Fibroblast of skin of abdomen (primary cell): ENCODE results near the gene DHFR2.
"Not testable (repeated sequence)": the region's sequence is repeated elsewhere in the genome, so short reads cannot be mapped to it uniquely, and the experiment has no call there.

Experiments
- DNase-seq: peaks from one replicate; pipeline ENCODE4 v3.0.0-alpha.2; 2013

Gene DHFR2

DNA sequence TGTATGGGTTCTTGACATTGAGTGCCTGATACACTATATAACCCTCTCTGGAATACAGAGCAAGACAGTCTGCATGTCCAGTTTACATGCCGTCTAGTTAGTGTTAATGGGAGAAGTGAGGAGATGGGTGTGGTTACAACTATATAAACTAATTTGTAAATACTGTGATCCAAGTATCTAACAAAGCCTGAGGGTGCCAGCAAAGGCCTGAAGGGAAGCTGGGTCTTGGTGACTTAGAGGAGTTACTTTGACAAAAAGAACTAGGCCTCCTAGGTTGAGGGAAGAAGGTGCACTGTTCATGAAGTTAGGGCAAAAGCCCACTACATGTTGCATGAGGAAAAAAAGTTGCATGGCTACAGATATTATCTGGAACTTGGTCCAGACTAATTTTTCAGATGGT is 2.4 kb upstream of the DHFR2 start:
- no peak for DNase-seq

DNA sequence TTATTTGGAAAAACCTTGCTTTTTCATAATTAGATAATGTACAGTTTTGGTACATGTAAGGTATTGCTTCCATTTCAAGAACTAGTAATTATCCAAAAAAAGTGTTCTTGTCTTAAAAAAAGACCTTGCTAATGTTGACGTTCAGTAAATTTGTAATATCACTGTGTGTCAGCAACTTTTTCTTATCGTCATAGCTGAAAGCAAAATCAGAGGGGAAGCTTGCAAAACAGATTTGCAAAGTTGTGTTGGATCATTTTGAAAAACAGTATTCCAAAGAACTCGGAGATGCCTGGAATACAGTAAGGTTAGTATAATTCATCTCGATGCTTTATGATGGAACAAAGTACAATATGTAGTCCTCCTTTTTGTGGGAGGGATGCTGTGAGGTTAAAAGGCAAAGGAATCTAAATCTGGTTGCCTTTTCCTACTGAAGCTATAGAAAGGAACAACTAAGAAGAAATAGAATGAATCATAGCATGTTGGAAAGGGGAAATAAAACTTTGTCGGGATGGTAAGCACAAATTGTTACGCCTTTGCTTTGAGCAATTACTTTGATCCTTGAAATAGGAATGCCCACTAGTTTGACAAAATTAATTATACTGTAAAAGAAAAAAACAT is 1.6 kb upstream of the DHFR2 start:
- DNase-seq: no peak

DNA sequence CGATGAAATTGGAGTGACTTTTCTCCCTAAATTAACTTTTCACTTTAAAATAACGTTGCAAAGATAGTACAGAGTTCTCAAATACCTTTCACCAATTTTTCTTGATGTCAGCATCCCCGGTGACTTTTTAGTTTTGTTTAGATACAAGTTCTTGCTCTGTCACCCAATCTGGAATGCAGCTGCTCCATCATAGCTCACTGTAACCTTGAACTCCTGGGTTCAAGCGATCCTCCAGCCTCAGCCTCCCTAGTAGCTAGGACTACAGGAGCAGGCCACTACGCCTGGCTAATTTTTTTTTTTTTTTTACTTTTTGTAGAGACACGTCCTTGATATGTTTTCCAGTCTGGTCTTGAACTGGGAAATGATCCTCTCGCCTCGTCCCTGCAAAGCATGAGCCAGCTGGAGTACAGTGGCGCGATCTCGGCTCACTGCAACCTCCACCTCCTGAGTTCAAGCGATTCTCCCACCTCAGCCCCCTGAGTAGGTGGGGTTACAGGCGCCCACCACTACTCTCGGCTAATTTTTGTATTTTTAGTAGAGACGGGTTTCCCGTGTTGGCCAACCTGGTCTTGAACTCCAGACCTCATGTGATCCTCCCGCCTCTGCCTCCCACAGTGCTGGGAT is 892 bp upstream of the DHFR2 start:
- DNase-seq: no peak

DNA sequence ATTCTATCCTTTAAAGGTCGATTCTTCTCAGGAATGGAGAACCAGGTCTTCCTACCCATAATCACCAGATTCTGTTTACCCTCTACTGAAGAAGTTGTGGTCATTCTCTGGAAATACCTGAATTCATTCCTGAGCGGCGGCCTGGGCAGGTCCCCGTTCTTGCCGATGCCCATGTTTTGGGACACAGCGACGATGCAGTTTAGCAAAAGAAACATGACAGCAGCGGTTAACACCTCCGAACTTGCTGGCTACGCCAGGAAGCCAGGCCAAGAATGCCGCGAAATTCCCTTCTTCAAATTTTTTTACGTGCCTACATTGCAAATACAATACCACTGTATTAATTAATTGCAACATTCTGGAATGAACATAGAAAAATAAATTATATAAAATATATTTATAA is 1.4 kb downstream of the DHFR2 start:
- DNase-seq: no peak

DNA sequence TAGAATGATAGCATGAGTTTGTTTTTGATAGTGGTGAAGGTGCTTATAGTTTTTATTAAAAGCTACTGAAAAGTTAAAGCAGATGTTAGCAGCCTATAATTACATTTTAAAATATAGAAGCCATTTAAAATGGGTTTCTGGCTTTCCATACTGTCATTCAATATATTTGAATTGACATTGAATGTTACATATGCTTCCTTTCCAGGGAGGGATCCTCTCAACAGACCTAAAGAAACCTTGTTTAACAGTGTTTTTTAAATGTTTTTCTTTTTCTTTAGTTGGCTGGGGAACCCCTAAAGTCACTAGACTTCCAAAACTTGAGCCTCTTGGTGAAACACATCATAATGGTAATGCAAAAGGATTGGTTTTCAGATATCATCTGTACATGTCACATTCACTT is 12.2 kb downstream of the DHFR2 start:
- no peak for DNase-seq

DNA sequence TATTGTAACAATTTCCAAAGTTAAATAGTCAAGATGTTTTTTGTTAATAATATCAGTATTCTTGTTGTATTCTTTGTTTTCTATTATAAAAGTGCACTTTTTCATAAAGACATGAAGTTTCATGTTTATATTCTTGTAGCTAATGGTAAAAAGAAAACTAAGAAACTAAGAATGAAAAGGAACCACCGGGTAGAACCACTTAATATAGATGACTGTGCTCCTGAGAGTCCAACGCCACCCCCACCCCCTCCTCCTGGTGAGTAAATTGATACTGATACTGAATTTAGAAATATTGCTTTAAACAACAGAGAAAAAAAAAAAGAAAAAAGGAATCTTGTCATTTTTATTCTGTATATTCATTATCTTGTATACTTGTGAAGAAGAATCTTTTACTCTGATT is 13.4 kb downstream of the DHFR2 start:
- no peak for DNase-seq

DNA sequence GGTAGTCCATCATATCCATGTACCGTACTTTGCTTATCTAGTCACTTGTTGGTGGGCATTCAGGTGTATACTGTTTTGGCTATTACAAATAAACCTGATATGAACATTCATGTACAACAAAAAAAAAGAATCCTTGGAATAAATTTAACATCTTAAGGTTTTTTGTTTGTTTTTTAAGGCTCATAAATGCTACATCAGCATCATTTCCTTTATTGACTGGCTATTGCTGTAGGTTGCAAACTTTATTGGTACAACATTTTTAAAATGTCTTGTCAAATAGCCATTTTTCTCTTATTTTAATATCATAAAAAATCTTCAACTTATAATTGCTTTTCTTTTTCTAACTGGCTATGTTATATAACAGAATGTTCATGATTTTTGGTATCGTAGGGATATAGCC is 16.2 kb downstream of the DHFR2 start:
- DNase-seq: no peak

DNA sequence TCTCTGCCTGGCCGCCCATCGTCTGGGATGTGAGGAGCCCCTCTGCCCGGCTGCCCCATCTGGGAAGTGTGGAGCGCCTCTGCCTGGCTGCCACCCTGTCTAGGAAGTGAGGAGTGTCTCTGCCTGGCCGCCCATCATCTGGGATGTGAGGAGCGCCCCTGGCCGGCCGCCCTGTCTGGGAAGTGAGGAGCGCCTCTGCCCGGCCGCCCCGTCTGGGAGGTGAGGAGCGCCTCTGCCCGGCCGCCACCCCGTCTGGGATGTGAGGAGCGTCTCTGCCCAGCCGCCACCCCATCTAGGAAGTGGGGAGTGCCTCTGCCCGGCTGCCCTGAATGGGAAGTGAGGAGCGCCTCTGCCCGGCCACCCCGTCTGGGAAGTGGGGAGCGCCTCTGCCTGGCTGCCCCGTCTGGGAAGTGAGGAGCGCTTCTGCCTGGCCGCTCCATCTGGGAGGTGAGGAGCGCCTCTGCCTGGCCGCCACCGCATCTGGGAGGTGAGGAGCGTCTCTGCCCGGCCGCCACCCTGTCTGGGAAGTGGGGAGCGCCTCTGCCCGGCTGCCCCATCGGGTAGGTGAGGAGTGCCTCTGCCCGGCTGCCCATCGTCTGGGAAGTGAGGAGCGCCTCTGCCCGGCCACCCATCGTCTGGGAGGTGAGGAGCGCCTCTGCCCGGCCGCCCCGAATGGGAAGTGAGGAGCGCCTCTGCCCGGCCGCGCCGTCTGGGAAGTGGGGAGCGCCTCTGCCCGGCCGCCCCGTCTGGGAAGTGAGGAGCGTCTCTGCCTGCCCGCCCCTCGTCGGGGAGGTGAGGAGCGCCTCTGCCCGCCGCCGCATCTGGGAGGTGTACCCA is 18.4 kb downstream of the DHFR2 start:
- not testable (repeated sequence) for DNase-seq

DNA sequence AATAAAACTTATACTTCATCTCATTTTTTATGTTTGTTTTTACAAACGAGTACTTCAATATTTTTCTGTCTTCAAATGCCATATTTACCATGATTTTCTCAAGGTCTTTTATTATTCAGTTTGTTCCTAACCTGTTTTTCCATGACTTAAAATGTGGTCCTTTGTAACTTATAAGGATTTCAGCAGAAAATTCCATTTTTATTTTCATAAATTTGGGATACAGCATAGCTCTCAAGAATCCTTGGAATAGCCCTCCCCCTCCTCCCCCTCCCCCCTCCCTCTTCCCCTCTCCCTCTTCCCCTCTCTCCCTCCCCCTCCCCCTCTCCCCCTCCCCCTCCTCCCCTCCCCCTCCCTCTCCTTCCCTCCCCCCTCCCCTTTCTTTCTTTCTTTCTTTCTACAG is 19.4 kb downstream of the DHFR2 start:
- no peak for DNase-seq

DNA sequence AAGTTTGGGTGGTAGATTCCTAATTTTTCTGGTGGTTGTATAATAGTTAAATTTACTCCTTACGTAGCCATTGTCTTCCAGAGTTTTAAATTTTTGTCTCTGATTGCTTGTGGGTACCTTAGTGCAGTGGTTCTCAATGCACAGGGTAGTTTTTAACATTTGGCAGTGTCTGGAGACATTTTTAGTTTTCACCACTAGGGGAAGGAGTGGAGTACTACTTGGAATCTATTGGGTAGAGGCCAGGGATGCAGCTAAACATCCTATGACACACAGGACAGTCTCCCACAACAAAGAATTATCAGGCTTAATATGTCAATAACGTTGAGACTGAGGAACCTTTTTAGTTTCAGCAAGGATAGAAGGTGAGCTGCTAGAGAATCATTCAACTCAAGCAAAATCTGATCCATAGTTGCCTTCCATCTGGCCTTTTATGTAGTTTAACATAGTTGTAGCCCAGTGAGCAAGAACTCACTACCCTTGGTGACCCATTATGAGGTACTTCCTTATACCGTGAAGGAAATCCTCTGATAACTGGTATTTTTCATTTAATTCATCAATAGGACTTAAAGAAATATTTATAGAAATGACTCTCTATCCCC is 25.7 kb downstream of the DHFR2 start:
- peak; percentile 55 for DNase-seq

DNA sequence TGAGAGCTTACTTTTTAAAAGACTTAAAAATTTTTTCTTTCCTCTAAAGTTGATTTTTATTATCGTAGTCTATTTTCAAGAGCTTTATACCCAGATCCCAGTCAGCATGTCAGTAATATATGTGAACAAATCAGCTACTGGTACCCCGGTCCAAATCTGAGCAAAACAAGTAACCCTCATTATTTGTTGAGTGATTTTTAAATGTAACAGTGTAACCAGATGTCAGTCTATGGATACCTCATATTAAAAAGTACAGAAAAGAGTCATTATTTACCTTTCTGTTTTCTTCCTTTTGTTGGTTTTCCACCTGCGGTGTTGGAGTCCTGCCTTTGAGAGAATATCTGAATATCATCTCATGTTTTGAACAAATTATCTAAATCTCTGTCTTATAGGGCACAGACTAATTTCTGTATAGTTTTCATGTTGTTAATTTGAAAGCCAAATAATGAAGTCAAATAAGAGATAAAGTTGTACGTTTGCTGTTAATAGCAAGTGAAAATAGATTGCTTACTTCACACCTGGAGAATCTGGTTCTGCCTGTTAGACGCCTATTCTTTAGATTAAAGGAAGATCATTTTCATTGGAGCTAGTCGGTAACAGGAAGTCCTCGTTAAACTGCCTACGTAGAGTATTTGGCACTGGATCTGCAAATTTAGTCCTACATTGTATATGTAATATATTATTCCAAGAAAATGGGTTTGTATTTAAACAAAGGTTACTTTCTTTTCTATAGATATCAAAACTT is 34.5 kb downstream of the DHFR2 start, which contains the start of gene STX19:
STX19 (minus strand) TSS at position 505 of the 745 bp plus-strand sequence. CDS start 13,328 bp downstream, outside the sequence.
- DNase-seq: no peak

DNA sequence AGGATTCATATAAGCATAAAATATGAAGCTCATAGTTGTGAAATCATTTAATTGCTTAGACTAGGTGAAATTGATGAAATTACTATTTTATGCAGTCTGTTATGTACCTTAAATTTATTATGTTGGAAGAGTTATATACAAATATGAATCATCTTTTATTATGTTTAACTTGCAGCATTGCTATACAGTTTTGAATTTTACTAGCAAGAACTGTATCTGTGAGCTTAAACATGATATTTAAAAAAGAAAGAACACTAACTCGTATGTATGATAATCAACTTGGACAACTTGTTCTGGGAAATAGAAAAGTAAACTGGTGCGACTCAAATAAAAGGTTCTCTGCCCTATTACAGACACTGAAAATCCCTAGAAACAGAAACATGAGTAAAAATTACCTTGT is 36.1 kb downstream of the DHFR2 start:
- no peak for DNase-seq

DNA sequence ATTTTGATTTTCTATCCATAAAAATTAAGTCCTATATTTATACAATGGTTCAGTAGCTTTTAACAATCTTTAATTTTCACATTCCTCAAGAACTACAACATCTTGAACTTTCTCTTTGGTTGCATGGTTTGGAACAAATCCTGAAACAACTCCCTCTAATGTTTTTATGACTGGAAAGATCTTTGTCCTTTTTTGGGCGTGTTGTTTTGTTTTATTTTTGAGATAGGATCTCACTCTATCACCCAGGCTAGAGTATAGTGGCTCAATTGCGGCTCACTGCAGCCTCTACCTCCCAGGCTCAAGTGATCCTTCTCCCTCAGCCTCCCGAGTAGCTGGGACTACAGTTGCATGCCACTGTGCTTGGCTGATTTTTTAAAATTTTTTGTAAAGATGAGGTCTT is 38.3 kb downstream of the DHFR2 start:
- DNase-seq: peak; percentile 38

DNA sequence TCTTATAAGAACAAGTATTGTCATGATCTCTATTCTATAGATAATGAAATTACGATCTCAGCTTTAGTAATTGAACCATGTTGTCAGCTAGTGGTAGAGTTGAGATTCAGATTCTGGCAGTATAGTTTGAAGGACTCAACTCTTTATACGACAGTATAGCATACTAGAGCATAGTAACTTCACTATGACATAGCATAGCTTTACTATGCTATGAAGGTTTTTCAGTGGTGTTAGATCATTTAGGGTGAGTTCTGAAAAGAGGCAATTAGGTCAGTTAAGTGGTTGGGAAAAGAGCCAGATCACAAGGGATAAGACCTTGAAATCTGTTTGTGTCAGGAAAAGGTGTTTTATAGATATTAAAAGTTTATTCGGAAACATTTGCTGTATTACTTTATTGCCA is 42.4 kb downstream of the DHFR2 start:
- DNase-seq: no peak

DNA sequence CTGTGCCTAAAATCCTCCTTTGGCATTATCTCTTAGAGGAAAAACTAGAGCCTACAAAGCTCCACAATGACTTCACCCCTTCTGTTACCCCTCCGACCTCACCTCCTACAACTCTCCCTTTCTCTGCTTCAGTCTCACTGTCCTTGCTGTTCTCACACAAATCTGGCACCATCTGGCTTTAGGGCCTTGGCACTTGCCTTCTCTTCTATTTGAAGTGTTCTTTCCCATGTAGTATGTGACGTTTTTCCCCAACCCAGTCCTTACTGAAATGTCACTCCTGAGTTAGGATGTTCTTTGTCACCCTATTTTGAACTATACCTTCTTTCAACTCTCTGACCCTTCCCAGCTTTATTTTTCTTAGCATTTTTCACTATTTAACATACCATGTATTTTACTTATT is 43.1 kb downstream of the DHFR2 start:
- no peak for DNase-seq

DNA sequence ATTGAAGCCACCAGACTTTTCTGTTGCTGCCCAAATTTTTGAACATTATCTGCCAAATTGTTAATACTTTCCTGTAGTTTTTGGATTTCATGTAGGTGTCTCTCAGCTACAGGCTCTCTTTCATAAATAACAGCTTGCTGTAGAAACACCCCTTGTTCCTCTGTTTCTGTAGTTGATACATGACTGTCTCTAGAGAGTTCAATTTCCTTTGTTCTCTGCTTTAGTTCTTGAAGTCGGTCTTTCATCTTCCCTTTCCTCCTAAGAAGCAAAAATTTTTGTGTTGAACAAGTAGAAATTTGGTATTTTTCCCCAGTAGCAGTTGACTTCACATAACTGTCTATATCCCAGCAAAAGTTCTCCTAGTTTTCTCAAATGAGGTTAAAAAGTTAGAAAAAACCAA is 47.7 kb downstream of the DHFR2 start:
- no peak for DNase-seq

DNA sequence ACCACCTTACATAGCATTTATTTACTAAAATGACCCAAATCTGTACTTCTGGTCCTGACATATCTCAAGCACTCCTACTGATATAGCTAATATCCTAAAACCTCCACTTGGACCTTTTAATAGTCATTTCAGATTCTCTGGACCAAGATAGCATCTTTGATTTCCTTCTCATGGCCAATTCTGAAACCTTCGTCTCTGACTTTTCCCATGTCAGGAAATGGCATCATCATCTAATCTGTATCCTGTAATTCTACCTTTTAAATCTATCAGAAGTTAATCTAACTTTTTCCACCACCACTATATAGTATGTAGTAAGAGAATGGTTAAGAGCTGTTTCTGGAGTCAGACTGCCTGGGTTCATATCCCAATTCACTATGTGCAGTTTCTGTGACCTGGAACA is 50.5 kb downstream of the DHFR2 start:
- no peak for DNase-seq

DNA sequence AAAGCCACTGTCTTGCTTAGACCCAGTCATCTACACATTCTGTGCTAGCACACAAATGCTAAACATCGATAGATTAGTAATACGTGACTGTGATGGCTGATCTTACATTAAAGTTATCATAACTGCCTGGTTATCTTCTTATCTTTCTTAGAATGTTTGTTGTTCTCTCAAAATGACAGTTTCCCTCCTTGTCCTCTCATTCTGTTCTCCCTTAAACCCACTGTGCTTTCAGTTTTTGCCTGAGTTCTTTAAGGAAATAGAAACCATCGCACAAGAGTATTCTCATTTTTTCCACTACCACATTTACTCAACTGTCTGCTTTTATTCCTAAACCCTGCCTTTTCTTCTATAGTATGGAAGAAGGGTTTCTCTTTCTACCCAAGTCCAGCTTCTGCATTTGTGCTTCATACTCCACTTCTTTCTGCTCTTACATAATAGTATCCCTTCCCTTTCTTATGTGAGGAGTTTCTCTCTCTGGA is 51.4 kb downstream of the DHFR2 start:
- DNase-seq: no peak

DNA sequence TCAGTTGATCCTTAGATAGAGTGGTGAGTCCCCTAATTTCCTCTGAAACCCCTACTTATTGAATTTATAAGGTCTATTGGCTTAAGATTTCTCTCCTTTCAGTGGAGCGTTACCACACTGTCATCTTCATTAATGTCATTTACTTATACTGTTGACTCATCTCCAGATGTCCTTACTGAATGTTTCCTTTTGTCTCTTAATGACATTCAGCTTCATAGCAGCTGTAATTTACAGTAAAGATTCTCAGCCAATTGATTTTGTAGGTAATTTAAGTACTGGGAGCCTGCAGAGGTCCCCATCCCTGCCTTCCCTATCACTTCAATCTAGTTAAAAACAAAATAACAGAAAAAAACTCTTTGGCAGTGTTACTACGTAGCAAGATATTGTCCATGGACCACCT is 53.1 kb downstream of the DHFR2 start:
- DNase-seq: no peak

DNA sequence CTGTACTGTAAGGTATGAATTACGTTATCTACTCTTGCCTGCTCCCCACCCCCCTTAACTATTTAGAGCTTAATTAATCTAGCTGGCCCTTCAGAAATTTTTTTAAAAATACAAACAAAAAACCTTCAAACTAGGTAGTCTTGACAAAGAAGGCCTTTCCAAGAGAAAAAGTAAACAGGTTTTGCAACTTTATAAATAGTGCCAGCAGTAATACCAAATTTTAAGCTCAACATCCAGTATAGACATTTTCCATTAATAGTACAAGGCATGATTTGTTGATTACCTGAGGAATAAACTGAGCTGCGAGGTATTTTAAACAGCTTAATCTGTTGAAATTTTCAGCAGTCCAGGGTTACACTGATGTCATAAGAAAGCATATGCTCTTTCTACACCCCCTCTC is 54.5 kb downstream of the DHFR2 start:
- DNase-seq: no peak
